Measurements from ENCODE around the gene UNC119. TPM values are rescaled to one million over a fixed set of nuclear protein-coding genes. Genes with fewer than 3 reads are reported as not detected.

The UNC119 gene
- total and polyA plus RNA-seq, 2 experiments from 2014 or later, result 39.0 to 78.4 TPM

DNA sequence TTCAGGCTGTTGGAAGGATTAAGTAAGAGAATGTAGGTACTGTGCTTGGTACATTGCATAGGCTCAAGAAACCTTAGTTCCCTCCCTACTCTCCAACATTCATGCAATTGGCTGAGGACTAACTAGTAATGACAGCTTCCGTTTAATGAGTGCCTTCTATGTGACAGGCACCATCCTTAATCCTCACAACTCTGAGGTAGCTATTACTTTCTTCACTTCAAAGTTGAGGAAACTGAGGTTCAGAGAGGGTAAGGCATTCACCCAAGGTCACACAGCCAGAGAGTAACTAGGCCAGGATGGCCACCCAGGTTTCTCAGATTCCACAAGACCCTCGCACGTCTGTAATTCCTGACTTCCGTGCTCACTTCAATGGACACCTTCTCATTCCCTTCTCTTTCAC lies 22.2 kb downstream of the UNC119 start:
- Mint-ChIP-seq H3K9me3 (no peaks in the 10 kb centered on the region; the same call in 2 of the 3 replicates), H3K36me3 (ENCODE audit: low read depth) (no peaks in the 10 kb centered on the region), H3K27me3 (ENCODE audit: insufficient read depth, low read depth, poor library complexity) (peaks cover 14% of the 10 kb centered on the region), H3K4me3 (no peak overlapping the region), H3K4me1 (0 out of 3 replicates have a peak, but pooled peaks cover 3% of the 10 kb centered on the region), H3K27ac (no peak overlapping the region)
- Histone ChIP-seq H3F3A (replicated peaks; ENCODE audit: low read depth) (no peaks in the 10 kb centered on the region), H3K27ac (ENCODE audit: low read depth) (no peak overlapping the region), H3K36me3 (ENCODE audit: insufficient read depth) (no peaks in the 10 kb centered on the region), H3K79me2 (replicated peaks; ENCODE audit: insufficient read depth) (no peaks in the 10 kb centered on the region), H3K4me2 (no peak overlapping the region), H3K9me2 (ENCODE audit: insufficient read depth) (no peaks in the 10 kb centered on the region), H4K20me1 (replicated peaks; ENCODE audit: insufficient read depth) (no peaks in the 10 kb centered on the region), H3K4me1 (ENCODE audit: insufficient read depth) (no peaks in the 10 kb centered on the region), H3K27me3 (ENCODE audit: insufficient read depth) (no peaks in the 10 kb centered on the region), H2AFZ (no peak overlapping the region), H3K4me3 (no peak overlapping the region)
- TF ChIP-seq JUNB (IDR thresholded peaks at IDR 0.05; ENCODE audit: unreplicated experiment) (no peak), POLR2AphosphoS5 (IDR thresholded peaks at IDR 0.05; ENCODE audit: low read depth) (no peak)
- TF ChIP-seq, protein P1, sequence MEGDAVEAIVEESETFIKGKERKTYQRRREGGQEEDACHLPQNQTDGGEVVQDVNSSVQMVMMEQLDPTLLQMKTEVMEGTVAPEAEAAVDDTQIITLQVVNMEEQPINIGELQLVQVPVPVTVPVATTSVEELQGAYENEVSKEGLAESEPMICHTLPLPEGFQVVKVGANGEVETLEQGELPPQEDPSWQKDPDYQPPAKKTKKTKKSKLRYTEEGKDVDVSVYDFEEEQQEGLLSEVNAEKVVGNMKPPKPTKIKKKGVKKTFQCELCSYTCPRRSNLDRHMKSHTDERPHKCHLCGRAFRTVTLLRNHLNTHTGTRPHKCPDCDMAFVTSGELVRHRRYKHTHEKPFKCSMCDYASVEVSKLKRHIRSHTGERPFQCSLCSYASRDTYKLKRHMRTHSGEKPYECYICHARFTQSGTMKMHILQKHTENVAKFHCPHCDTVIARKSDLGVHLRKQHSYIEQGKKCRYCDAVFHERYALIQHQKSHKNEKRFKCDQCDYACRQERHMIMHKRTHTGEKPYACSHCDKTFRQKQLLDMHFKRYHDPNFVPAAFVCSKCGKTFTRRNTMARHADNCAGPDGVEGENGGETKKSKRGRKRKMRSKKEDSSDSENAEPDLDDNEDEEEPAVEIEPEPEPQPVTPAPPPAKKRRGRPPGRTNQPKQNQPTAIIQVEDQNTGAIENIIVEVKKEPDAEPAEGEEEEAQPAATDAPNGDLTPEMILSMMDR (conservative IDR thresholded peaks at IDR 0.05; ENCODE audit: low read depth in 2 of 2), result no peak
- ATAC-seq, result no peak
- DNase-seq (ENCODE audit: low spot score), result no peak

DNA sequence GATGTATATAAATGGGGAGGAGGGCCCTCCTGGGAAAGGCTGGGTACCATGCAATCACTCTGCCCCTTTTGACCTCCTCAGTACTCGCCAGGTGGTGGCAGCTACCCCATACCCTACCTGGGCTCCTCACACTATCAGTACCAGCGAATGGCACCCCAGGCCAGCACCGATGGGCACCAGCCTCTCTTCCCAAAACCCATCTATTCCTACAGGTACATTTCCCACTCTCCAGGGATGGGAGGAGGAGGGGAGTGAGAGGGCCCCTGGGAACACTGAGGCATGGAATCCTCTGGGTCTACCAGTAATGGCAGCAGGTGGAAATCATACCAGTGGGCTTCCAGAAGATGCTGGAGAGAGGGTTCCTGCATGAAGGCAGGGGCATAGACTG lies 23.4 kb downstream of the UNC119 start:
- Histone ChIP-seq H3K4me2 (no peak overlapping the region), H4K20me1 (replicated peaks; ENCODE audit: insufficient read depth) (no peaks in the 10 kb centered on the region), H2AFZ (no peak overlapping the region), H3K4me3 (no peak overlapping the region), H3K9me2 (ENCODE audit: insufficient read depth) (no peaks in the 10 kb centered on the region), H3F3A (replicated peaks; ENCODE audit: low read depth) (no peaks in the 10 kb centered on the region), H3K4me1 (ENCODE audit: insufficient read depth) (no peaks in the 10 kb centered on the region), H3K27ac (ENCODE audit: low read depth) (no peak overlapping the region), H3K79me2 (replicated peaks; ENCODE audit: insufficient read depth) (no peaks in the 10 kb centered on the region), H3K36me3 (ENCODE audit: insufficient read depth) (no peaks in the 10 kb centered on the region), H3K27me3 (ENCODE audit: insufficient read depth) (no peaks in the 10 kb centered on the region)
- peaks cover 14% of the 10 kb centered on the region for H3K27me3 Mint-ChIP-seq (ENCODE audit: insufficient read depth, low read depth, poor library complexity)
- DNase-seq (ENCODE audit: low spot score) (no peak), ATAC-seq (no peak)
- no peaks in the 10 kb centered on the region; the same call in 2 of the 3 replicates for H3K9me3 Mint-ChIP-seq
- H3K27ac Mint-ChIP-seq, result no peak overlapping the region
- H3K36me3 Mint-ChIP-seq (ENCODE audit: low read depth), result no peaks in the 10 kb centered on the region
- TF ChIP-seq, protein P1 (conservative IDR thresholded peaks at IDR 0.05; ENCODE audit: low read depth in 2 of 2), result no peak
- TF ChIP-seq, protein P2, sequence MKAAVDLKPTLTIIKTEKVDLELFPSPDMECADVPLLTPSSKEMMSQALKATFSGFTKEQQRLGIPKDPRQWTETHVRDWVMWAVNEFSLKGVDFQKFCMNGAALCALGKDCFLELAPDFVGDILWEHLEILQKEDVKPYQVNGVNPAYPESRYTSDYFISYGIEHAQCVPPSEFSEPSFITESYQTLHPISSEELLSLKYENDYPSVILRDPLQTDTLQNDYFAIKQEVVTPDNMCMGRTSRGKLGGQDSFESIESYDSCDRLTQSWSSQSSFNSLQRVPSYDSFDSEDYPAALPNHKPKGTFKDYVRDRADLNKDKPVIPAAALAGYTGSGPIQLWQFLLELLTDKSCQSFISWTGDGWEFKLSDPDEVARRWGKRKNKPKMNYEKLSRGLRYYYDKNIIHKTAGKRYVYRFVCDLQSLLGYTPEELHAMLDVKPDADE (IDR thresholded peaks at IDR 0.05), result no peak
- H3K4me1 Mint-ChIP-seq, result 0 out of 3 replicates have a peak, but pooled peaks cover 3% of the 10 kb centered on the region
- H3K4me3 Mint-ChIP-seq, result no peak overlapping the region

All from GM23338 (cell line).